NOMO-1 treated with dmso at 0.1 percent for 144 hours (cell line): Measurements from ENCODE around the gene SLIT3.

Experiments used
- DNase-seq: peaks from one replicate; lab custom pipeline; 2025; ENCODE audit not compliant: unreplicated experiment; lab: John Stamatoyannopoulos, UW

SLIT3 gene

GRCh38 chr5:168620807-168621206, 680.1 kb downstream of the SLIT3 start:
- DNase-seq: no peak

- DNase-seq: no peak
These were observed 686.3 kb downstream of the SLIT3 start for GRCh38 chr5:168614661-168615060.

GRCh38 chr5:168613996-168614395, 686.9 kb downstream of the SLIT3 start:
- no peak for DNase-seq

- no peak for DNase-seq
These were observed 687.5 kb downstream of the SLIT3 start for GRCh38 chr5:168613396-168613795.

GRCh38 chr5:168612996-168613395, 687.9 kb downstream of the SLIT3 start:
- no peak for DNase-seq

GRCh38 chr5:168612123-168612522, 688.8 kb downstream of the SLIT3 start:
- DNase-seq: no peak
